ENCODE results near the gene PTPN6. TPM values are rescaled to one million over a fixed set of nuclear protein-coding genes. Genes with fewer than 3 reads are reported as not detected.
A peak's percentile ranks its signal among the peaks of the same experiment; 100 is the strongest.

The PTPN6 gene
- total and polyA plus RNA-seq, 2 of the 8 experiments (the other 6 are each of a cell fraction or from before 2014, with no cell fraction given): 16.3 to 28.4 TPM

DNA sequence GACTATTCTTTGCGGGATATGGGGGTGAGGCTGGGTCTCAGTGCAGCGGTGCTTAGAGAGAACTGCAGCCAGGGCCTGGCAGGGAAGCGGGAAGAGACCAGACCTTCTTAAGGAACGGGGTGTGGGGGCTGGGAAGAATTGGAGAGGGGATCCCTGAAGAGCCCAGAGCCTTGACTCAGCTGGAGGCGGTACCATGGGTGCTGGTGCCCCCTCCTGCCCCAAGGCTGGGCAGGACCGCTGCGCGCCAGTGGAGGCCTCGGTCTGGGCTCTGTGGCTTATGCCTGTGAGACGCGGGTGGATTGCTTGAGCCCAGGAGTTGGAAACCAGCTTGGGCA is 8.9 kb upstream of the PTPN6 start:
- Histone ChIP-seq H3K27ac (ENCODE audit: low read depth, low read length) (no peak overlapping the region), H3K4ac (replicated peaks; ENCODE audit: insufficient read length, low read depth, low read length) (no peak overlapping the region), H2BK5ac (ENCODE audit: low read depth, low read length) (peak overlapping the region; percentile 60), H3K9ac (replicated peaks in 1 of 4; ENCODE audit: extremely low read depth in 1 of 4, low read depth in 3 of 4, low read length in 3 of 4) (no peak overlapping the region), H2BK15ac (ENCODE audit: low read length) (0 out of 2 replicates have a peak overlapping the region, but pooled peaks have one; percentile 16), H3K4me1 (replicated peaks in 1 of 4; ENCODE audit: control insufficient read depth in 3 of 4, insufficient read depth in 4 of 4, low read length in 3 of 4) (peaks cover 6 to 25% (median 21%) of the 10 kb centered on the region in 4 experiments), H4K5ac (ENCODE audit: insufficient read length, low read depth, low read length) (no peak overlapping the region), H3K23me2 (ENCODE audit: low read depth, low read length) (peaks cover 11% of the 10 kb centered on the region), H2BK12ac (ENCODE audit: low read depth, low read length) (0 out of 2 replicates have a peak overlapping the region, but pooled peaks have one; percentile 33), H3K79me2 (ENCODE audit: control insufficient read depth in 1 of 2, insufficient read depth in 2 of 2, low read length in 2 of 2) (no peaks in the 10 kb centered on the region; a peak in 1 of 4 replicates), H3K23ac (ENCODE audit: insufficient read length) (no peak overlapping the region), H2AFZ (ENCODE audit: low read length) (no peak overlapping the region), H3K4me2 (ENCODE audit: insufficient read depth in 1 of 2, low read depth in 2 of 2, low read length in 2 of 2) (no peak overlapping the region), H3K14ac (ENCODE audit: insufficient read length) (no peak overlapping the region), H3K4me3 (ENCODE audit: extremely low read depth in 1 of 4, insufficient read depth in 2 of 4, low read depth in 3 of 4, low read length in 4 of 4) (no peak overlapping the region), H2BK120ac (replicated peaks; ENCODE audit: low read depth, low read length) (no peak overlapping the region), H4K8ac (ENCODE audit: extremely low read depth, insufficient read depth, low read length) (no peak overlapping the region), H2BK20ac (ENCODE audit: low read length) (no peak overlapping the region), H3K27me3 (replicated peaks in 1 of 4; ENCODE audit: control insufficient read depth in 3 of 4, extremely low read depth in 1 of 4, insufficient read depth in 3 of 4, low read length in 3 of 4) (no peaks in the 10 kb centered on the region), H3K79me1 (ENCODE audit: low read depth, low read length) (no peaks in the 10 kb centered on the region), H4K91ac (replicated peaks; ENCODE audit: insufficient read length, low read length) (no peak overlapping the region), H3K36me3 (ENCODE audit: control insufficient read depth in 2 of 4, insufficient read depth in 4 of 4, low read length in 3 of 4) (peaks cover 6 to 16% (median 9%) of the 10 kb centered on the region in 4 experiments; a peak in 7 of 8 replicates), H4K20me1 (replicated peaks in 1 of 2; ENCODE audit: control insufficient read depth in 1 of 2, insufficient read depth in 2 of 2, low read length in 2 of 2) (peaks cover 2 to 5% of the 10 kb centered on the region in 2 experiments), H2AK5ac (ENCODE audit: low read depth, low read length) (no peak overlapping the region), H3K18ac (ENCODE audit: extremely low read depth, low read length) (no peak overlapping the region), H3K56ac (replicated peaks; ENCODE audit: insufficient read length, low read depth, low read length) (no peak overlapping the region), H3K9me3 (ENCODE audit: insufficient read depth in 2 of 2, low read depth in 1 of 2, low read length in 1 of 2) (no peaks in the 10 kb centered on the region)
- no peak for DNase-seq (ENCODE audit: low read depth in 1 of 2, low spot score in 2 of 2)
- no peak for TF ChIP-seq TAF1 (IDR thresholded peaks at IDR 0.05; ENCODE audit: low read depth, low read length)
- TF ChIP-seq POLR2AphosphoS5 (IDR thresholded peaks at IDR 0.05; ENCODE audit: low read depth, low read length): 0 out of 2 replicates have a peak, but pooled peaks have one; percentile 9
- no peak for FAIRE-seq
- ChIA-PET POLR2A (ENCODE audit: partially characterized antibody) (interaction anchor here (1.9 to 44.0 kb wide), 11 partner anchors 10 to 166 kb away, joined by 7 to 1596 read pairs (median 27); partner anchors contain the start of genes ATN1, C1RL, CDCA3 and EMG1), CTCF (ENCODE audit: partially characterized antibody) (interaction anchor here (0.6 to 20.2 kb wide), 5 partner anchors 17 to 72 kb away, joined by 3 to 277 read pairs (median 216); partner anchors contain the start of genes ATN1, SPSB2 and TPI1)
- WGBS, 2 experiments (ENCODE audit: extremely low coverage in 1 of 2, insufficient coverage in 1 of 2, insufficient read length in 1 of 2, insufficient replicate concordance in 2 of 2, low coverage in 1 of 2, low lambda C conversion rate in 2 of 2, missing lambda C conversion rate in 1 of 2): 94% methylated on average over 11 of the region's 11 CpGs; no CpG with 5 or more reads in 1 of the 2 experiments
